ENCODE measurements around the gene ZNF45.
"Not testable (repeated sequence)": the region's sequence is repeated elsewhere in the genome, so short reads cannot be mapped to it uniquely, and the experiment has no call there.

Gene ZNF45

GRCh38 chr19:43934985-43935708 is at the start of gene ZNF45:
ZNF45 (minus strand) TSS chr19:43935282; CDS start chr19:43922185, 13,097 bp downstream.
- peak; percentile 93 for DNase-seq (ENCODE audit: low read depth)

GRCh38 chr19:43984687-43985000 is 49.6 kb upstream of the ZNF45 start:
- no peak for DNase-seq (ENCODE audit: low read depth)

GRCh38 chr19:43983912-43984686 is 49.0 kb upstream of the ZNF45 start, which contains the start of gene ZNF155:
ZNF155 (plus strand) TSS chr19:43984188; CDS start chr19:43988544, 4,356 bp downstream.
- peak; percentile 97 for DNase-seq (ENCODE audit: low read depth)

- DNase-seq (ENCODE audit: low read depth), result no peak
Observed at GRCh38 chr19:43983544-43983911, 48.4 kb upstream of the ZNF45 start.

GRCh38 chr19:43976732-43977131 is 41.6 kb upstream of the ZNF45 start:
- no peak for DNase-seq (ENCODE audit: low read depth)

- peak; percentile 8 for DNase-seq (ENCODE audit: low read depth)
Observed at GRCh38 chr19:43966079-43966694, 31.1 kb upstream of the ZNF45 start.

GRCh38 chr19:43960411-43960810 is 25.3 kb upstream of the ZNF45 start:
- DNase-seq (ENCODE audit: low read depth), result no peak

GRCh38 chr19:43957891-43958290 is 22.8 kb upstream of the ZNF45 start:
- peak; percentile 19 for DNase-seq (ENCODE audit: low read depth)

- DNase-seq (ENCODE audit: low read depth), result no peak
Observed at GRCh38 chr19:43956827-43957226, 21.7 kb upstream of the ZNF45 start.

- DNase-seq (ENCODE audit: low read depth), result peak; percentile 98
Observed at GRCh38 chr19:43950834-43951645, 16.0 kb upstream of the ZNF45 start, which contains the start of gene ZNF221. ZNF221 (plus strand) TSS chr19:43951228; CDS start chr19:43962727, 11,499 bp downstream.

- DNase-seq (ENCODE audit: low read depth), result not testable (repeated sequence)
Observed at GRCh38 chr19:43949803-43950202, 14.7 kb upstream of the ZNF45 start.

- DNase-seq (ENCODE audit: low read depth), result not testable (repeated sequence)
Observed at GRCh38 chr19:43947412-43947811, 12.3 kb upstream of the ZNF45 start.

GRCh38 chr19:43941209-43941608 is 6.1 kb upstream of the ZNF45 start:
- DNase-seq (ENCODE audit: low read depth), result no peak

- DNase-seq (ENCODE audit: low read depth), result no peak
Observed at GRCh38 chr19:43940719-43941118, 5.6 kb upstream of the ZNF45 start.

GRCh38 chr19:43939557-43940260 is 4.6 kb upstream of the ZNF45 start:
- no peak for DNase-seq (ENCODE audit: low read depth)

GRCh38 chr19:43936188-43936587 is 1.1 kb upstream of the ZNF45 start:
- DNase-seq (ENCODE audit: low read depth), result no peak

- peak; percentile 18 for DNase-seq (ENCODE audit: low read depth)
Observed at GRCh38 chr19:43934055-43934984, 762 bp downstream of the ZNF45 start.

- no peak for DNase-seq (ENCODE audit: low read depth)
Observed at GRCh38 chr19:43928820-43929219, 6.3 kb downstream of the ZNF45 start.

- no peak for DNase-seq (ENCODE audit: low read depth)
Observed at GRCh38 chr19:43923875-43924274, 11.2 kb downstream of the ZNF45 start.

- no peak for DNase-seq (ENCODE audit: low read depth)
Observed at GRCh38 chr19:43914051-43914450, 21.0 kb downstream of the ZNF45 start.

Data from ELR (cell line).